Measurements from ENCODE around the gene HBE1. TPM values are rescaled to one million over a fixed set of nuclear protein-coding genes. Genes with fewer than 3 reads are reported as not detected.
A peak's percentile ranks its signal among the peaks of the same experiment; 100 is the strongest.

HBE1 gene
- total RNA-seq, 1 donor from 2014 or later: 15.1 TPM

- FAIRE-seq: no peak
- no peak for DNase-seq (ENCODE audit: low spot score in 2 of 2)
These were observed 16.6 kb upstream of the HBE1 start for GRCh38 chr11:5286351-5286750.

- FAIRE-seq: no peak
- DNase-seq (ENCODE audit: low spot score in 2 of 2): no peak
These were observed 16.1 kb upstream of the HBE1 start for GRCh38 chr11:5285703-5286340.

- no peak for FAIRE-seq
- no peak for DNase-seq (ENCODE audit: low spot score in 2 of 2)
These were observed 14.9 kb upstream of the HBE1 start for GRCh38 chr11:5284637-5285036.

DNA sequence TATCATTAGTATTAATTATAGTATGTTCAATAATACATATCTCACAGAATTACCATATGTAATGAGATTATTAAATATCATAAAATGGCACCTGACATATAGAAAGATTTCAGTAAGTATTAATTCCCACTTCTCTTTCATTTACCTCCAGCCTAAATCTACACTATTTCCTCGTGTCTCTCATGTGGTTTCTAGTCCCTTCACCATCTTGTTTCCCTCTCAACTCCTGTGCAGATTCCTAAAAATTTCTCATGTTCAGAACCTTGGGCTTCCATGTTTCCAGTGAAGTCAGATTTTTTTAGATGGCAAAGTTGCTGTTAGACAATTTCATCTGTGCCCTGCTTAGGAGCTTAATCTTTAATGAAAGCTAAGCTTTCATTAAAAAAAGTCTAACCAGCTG lies 14.1 kb upstream of the HBE1 start:
- DNase-seq (ENCODE audit: low spot score in 2 of 2) (no peak), FAIRE-seq (no peak)

DNA sequence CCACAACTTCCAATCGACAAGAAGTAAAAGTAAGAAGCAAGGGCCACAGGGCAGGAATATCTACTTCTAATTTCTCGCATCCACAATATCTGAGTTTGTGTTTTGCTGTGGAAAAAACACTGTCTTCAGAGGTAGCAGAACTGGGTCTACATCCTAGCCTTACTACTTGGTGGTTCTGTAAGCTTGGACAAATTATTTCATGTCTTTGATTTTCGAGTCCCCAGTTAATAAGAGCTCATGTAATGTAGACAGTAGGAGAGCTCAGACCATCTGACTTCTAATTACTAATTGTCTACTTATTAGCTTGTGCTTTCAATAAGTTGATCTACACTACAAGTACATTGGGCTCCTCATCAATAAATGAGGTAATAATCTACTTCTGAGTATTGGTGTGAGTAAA lies 13.3 kb upstream of the HBE1 start:
- no peak for FAIRE-seq
- DNase-seq (ENCODE audit: low spot score in 2 of 2): no peak

- FAIRE-seq: no peak
These were observed 12.9 kb upstream of the HBE1 start for GRCh38 chr11:5282628-5283027.

DNA sequence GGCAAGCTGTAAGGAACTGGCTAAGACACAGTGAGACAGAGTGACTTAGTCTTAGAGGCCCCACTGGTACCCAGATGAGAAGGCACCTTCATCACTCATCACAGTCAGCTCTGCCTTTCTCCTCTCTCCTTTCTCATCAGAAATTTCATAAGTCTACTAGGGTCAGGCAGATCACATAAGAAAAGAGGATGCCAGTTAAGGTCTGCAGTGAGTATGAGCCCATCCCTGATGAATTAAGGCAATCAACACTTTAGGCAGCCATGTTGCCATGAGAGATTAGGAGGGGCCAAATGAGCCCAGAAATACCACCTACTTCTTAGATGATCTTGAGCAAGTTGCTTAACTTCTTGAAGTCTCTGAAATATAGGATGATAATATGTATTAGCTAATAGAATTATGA lies 11.9 kb upstream of the HBE1 start:
- DNase-seq (ENCODE audit: low spot score in 2 of 2) (no peak), FAIRE-seq (no peak)

More at GRCh38 chr11:5282628-5283027, 12.9 kb upstream of the HBE1 start:
- DNase-seq (ENCODE audit: low spot score in 2 of 2): no peak

DNA sequence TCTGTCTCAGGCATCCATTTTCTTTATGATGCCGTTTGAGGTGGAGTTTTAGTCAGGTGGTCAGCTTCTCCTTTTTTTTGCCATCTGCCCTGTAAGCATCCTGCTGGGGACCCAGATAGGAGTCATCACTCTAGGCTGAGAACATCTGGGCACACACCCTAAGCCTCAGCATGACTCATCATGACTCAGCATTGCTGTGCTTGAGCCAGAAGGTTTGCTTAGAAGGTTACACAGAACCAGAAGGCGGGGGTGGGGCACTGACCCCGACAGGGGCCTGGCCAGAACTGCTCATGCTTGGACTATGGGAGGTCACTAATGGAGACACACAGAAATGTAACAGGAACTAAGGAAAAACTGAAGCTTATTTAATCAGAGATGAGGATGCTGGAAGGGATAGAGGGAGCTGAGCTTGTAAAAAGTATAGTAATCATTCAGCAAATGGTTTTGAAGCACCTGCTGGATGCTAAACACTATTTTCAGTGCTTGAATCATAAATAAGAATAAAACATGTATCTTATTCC lies 10.9 kb upstream of the HBE1 start:
- no peak for FAIRE-seq
- DNase-seq (ENCODE audit: low spot score in 2 of 2): peak in 1 of 2 donors; percentile 23

DNA sequence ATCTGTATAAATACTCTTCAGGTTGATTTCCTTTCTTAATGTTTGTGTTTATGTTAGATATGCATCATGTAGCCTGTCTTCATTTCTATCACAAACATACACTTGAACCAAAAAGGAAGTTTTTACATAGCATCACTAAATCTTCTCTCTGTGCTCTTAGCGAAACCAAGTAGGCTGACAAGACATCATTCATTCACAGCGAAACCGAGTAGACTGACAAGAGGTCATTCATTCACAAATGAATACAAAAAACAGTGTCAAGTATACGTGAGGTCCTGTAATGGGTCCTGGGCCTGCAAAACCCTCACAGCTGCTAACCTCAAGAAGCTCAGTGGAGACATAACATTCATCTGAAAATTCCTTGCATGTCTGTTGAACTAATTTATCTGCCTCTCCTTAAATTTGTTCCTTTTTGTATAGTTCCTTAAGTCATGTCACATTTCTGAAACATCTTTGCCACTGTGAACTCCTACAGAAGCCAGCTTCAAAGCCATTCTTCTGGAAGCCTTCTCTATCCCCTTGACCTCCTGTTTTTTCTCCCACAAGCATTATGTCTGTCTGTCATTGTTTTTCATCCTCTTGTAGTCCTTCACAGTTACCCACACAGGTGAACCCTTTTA lies 9.8 kb upstream of the HBE1 start:
- FAIRE-seq (no peak), DNase-seq (ENCODE audit: low spot score in 2 of 2) (no peak)

DNA sequence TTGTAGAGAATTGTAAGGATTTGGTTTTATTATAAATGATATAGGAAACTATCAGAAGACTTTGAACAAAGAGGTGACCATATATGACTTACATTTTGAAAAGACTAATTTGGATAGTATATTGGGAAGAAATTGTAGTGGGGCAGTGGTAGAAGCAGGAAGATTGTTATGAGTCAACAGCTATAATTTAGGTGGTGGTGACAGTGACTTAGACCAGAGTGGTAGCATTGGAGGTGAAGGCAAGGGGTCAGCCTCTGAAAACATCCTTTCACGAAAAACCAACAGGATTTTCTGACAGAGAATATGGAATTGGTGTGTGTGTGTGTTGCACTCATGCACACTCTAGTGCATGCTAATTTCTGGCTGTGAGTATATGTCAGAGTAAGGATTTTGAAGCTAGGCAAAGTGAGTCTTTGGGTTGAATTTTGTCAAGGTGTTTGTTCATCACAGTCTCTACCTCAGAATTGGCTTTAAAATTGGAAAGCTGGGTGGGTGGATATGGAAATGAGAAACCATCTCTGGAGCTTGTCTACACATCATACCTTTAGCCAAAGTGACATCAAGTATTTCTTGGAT lies 8.2 kb upstream of the HBE1 start:
- FAIRE-seq (no peak), DNase-seq (ENCODE audit: low spot score in 2 of 2) (no peak)

DNA sequence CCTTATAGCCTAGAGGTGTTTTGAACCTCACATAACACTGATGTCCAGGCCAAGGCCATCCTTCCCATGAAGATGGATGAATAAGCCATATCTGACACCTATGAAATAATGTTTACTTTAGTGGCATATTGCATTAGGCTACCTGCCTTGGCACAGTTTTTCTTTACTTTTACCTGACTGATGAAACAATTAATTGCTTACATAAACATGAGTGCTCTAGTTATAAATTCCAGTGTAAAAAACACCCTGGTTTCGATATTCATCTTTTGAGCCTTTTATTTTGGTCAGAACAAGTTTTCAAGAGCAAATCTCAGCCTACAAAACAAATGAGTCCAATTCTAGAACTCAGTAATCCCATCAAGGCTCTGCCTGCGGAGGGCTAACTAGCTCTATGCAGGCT lies 7.0 kb upstream of the HBE1 start:
- FAIRE-seq (no peak), DNase-seq (ENCODE audit: low spot score in 2 of 2) (no peak)

DNA sequence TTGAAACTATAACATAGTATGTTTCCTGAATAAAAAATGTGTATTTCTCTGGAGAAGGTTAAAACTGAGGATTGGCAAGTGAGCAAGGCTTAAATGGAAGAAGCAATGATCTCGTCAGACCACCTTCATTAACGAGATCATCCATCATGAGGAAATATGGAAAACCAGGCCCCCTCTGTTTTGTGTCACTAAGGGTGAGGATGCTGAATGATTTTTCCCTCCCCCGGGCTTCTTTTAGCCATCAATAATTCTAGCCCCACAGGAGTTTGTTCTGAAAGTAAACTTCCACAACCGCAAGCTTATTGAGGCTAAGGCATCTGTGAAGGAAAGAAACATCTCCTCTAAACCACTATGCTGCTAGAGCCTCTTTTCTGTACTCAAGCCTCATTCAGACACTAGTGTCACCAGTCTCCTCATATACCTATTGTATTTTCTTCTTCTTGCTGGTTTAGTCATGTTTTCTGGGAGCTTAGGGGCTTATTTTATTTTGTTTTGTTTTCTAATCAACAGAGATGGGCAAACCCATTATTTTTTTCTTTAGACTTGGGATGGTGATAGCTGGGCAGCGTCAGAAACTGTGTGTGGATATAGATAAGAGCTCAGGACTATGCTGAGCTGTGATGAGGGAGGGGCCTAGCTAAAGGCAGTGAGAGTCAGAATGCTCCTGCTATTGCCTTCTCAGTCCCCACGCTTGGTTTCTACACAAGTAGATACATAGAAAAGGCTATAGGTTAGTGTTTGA lies 5.8 kb upstream of the HBE1 start:
- no peak for FAIRE-seq
- no peak for DNase-seq (ENCODE audit: low spot score in 2 of 2)

DNA sequence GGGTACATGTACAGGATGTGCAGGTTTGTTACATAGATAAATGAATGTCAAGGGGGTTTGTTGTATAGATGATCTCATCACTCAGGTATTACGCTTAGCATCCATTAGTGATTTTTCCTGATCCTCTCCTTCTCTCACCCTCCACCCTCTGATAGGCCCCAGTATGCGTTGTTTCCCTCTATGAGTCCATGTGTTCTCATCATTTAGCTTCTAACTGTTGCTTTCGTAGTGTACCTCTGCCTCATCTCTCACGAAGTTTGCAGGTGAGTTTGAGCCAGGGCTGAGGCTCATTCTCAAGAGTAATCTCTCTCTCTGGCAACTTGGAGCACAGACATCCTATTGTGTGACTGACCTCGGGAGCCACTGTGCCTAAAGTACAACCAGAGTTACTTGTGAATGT lies 4.7 kb upstream of the HBE1 start:
- DNase-seq (ENCODE audit: low spot score in 2 of 2) (no peak), FAIRE-seq (no peak)

- no peak for DNase-seq (ENCODE audit: low spot score in 2 of 2)
- no peak for FAIRE-seq
These were observed 2.8 kb upstream of the HBE1 start for GRCh38 chr11:5272395-5273017.

DNA sequence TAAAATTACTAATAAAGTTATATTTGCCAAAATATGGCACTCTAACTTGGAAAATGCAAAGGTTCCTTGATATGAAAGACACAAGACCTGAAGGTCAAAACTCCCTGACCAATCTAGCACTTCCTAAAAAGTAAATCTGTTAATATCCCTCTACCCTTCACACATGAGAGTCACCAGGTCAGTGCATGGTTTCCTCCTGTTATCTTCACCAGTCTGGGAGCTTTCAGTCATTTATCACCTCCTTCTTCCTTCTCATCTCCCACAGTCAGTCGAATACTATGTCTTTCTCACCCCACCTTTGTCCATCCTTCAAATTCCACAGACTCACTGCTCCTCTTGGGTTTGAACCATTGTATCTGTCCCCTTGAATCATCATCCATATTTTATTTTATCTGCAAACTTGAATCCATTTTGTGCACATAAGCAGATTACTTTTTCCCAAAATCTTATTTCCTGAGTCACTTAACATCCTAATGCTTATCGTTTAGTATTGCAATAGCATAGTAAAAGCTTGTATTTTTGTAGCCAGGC lies 2.6 kb downstream of the HBE1 start:
- no peak for DNase-seq (ENCODE audit: low spot score in 2 of 2)
- no peak for FAIRE-seq

- no peak for DNase-seq (ENCODE audit: low spot score in 2 of 2)
- FAIRE-seq: no peak
These were observed 3.1 kb downstream of the HBE1 start for GRCh38 chr11:5266609-5267008.

DNA sequence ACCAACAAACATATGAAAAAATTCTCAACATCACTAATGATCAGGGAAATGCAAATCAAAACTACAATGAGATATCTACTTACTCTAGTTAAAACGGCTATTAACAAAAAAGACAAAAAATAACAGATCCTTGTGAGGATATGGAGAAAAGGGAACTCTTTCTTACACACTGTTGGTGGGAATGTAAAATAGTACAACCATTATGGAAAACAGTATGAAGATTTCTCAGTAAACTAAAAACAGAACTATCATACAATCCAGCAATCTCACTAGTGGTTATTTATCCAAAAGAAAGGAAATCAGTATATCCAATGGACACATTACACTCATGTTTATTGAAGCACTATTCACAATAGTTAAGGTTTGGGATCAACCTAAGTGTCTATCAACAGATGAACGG lies 3.9 kb downstream of the HBE1 start:
- no peak for FAIRE-seq
- no peak for DNase-seq (ENCODE audit: low spot score in 2 of 2)

DNA sequence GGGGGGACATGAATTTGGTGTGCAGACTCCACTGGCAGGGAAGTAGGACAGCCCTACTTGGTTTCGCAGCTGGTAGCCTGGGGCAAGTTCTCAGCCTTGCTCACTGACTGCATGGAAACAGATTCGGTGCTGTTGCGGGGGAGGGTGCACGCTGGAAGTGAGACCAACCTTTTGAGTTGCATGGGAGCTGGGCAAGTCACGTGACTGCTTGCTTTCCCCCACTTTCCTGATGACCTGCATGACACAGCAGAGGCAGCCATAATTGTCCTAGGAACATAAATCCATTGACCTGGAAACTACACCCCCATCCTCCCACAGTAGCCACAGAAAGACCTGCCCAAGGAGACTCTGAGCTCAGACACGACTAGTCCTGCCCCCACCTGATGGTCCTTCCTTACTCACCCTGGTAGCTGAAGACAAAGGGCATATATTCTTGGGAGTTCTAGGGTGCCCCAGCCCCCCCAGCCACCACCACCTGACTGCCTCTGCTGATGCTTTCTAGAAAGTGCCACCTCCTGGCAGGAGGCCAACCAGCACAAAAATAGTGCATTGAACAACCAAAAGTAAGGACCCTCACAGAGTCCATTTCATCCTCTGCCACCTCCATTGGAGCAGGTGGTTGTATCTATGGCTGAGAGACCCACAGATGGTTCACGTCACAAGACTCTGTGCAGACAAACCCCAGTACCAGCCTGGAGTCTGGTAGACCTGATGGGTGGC lies 11.0 kb downstream of the HBE1 start:
- FAIRE-seq (no peak), DNase-seq (ENCODE audit: low spot score in 2 of 2) (no peak)

DNA sequence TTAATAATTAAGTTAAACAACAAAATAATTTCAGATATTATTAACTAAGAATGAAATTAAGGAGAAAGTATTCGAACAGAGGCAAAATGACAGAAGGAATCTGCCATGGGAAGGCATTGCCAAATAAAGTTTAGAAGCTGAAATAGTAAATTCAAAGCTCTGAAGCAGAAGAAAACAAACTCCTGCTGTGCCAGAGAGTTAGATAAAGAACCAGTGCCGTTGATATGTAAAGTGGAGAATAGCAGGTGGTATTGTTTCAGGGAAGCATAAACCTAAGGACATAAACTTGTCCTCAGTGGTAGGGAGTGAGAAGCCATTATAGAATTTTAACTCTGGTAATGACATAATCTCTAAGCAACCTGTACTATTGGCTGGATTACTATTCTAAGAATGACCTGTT lies 12.4 kb downstream of the HBE1 start:
- FAIRE-seq (no peak), DNase-seq (ENCODE audit: low spot score in 2 of 2) (no peak)
